NCI-H128 (cell line): ENCODE results near the gene GRAMD1B.
"Not testable (repeated sequence)": the region's sequence is repeated elsewhere in the genome, so short reads cannot be mapped to it uniquely, and the experiment has no call there.

Experiments
- DNase-seq: peaks from one replicate; lab custom pipeline; 2025; ENCODE audit not compliant: unreplicated experiment; lab: John Stamatoyannopoulos, UW

The GRAMD1B gene

DNA sequence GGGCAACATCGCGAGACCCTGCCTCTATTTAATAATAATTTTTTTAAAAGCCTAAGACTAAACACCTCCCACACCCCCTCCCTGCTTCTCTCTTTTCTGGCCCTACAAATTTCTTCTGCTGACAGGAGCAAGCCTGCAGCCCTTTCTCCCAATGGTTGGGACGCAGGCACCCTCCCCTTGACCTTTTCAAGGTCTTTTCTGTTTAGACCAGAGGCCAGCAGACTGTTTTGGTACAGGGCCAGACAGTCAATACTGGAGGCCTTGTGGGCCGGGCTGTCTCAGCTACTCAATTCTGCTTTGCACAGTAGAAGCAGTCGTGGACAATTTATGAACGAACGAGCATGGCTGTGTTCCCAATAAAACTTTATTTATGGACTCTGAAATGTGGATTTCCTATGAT, 132.1 kb downstream of the GRAMD1B start:
- DNase-seq, result no peak

GRCh38 chr11:123562829-123563228, 132.8 kb downstream of the GRAMD1B start:
- no peak for DNase-seq

- no peak for DNase-seq
Observed at GRCh38 chr11:123564221-123564620, 134.2 kb downstream of the GRAMD1B start.

DNA sequence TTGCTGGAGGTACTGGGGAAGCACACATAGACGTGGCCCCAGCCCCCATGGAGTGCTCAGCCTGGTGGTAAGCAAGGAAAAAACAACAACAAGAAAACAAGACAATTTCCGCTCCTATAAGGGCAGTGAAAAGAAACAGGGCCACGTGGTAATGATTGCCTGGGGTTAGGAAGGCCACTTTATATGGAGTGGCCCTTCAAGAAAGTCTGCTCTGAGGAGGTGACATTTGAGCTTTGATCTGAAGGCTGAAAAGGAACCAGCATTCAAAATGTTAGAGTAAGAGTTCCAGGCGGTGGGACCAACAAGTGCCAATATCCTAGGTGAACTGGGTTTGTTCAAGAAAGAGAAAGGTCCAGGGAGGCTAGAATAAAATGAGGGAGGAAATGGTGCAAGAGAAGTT, 136.8 kb downstream of the GRAMD1B start:
- DNase-seq, result no peak

GRCh38 chr11:123567466-123567865, 137.4 kb downstream of the GRAMD1B start:
- no peak for DNase-seq

DNA sequence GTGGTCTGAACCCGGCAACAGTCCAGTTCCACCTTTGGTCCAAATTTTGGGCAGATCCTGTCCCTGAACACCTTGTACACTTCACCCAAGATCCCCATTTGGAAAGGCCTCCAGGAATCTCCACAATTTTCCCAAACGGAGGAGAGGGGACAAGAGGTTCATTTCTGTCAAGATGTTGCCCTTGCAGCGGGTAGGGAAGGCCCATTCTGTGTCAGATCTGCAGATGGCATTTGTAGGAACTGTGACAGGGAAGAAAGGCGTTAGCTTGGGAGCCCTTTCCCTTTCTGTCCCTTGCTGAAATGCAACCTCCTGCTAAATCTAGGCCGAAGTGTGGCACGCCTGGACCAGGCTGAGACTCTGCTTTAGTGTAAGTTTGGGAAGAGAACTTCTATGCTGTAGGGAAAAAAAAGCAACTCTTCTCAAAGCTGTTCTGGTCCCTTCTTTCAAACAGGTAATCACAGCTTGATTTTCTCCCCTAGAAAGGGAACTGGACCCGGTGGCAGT, 138.3 kb downstream of the GRAMD1B start:
- no peak for DNase-seq

GRCh38 chr11:123569393-123569792, 139.3 kb downstream of the GRAMD1B start:
- no peak for DNase-seq

DNA sequence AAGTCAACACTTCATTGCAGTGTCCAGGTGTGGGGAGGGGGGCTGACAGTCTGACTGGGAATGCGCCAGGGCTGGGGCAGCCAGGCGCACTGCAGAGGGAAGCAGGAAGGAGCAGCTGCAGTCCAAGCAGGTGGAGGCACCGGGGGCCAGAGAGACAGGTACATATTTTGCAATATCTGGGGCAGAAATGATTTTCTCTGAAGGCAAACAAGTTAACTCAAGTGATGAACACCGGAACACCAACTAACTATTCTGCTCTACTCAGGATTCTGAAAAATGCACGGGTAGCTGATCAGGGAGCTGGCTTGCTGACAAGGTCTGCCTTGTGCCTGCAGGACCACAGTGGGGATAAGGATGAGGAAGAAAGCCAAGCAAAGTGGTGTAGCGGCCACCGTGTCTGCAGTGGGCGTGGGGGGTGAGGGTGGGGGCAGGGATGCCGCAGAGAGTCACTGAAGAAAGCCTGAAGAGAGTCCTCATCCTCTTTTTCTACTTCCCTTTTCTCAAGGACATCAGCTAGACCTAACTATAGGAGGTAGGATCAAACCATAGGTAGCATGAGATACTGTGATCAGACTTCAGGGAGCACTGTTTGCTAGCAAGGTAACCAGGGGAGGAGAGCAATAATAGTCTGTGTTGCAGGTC, 141.0 kb downstream of the GRAMD1B start:
- DNase-seq, result no peak

- DNase-seq, result not testable (repeated sequence)
Observed at GRCh38 chr11:123572791-123573190, 142.7 kb downstream of the GRAMD1B start.

DNA sequence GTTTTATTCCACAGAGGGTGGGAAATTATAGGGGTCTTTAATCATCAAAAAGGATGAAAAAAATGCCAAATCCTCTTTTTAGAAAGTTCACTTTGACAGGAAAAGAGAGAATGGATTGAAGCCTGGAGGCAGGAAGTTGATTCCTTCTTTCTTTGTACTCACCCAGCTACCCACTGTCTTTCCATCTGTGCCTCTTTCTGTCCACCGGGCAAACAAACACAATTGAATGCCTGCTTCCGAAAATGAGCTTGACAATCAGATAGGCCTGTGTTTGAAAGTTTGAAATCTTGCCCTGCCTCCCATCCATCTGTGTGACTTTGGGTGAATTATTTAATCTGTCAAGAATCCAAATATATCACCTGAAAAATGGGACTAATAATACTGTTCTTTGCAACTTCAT, 143.2 kb downstream of the GRAMD1B start:
- DNase-seq, result no peak

GRCh38 chr11:123575441-123575840, 145.4 kb downstream of the GRAMD1B start:
- no peak for DNase-seq

DNA sequence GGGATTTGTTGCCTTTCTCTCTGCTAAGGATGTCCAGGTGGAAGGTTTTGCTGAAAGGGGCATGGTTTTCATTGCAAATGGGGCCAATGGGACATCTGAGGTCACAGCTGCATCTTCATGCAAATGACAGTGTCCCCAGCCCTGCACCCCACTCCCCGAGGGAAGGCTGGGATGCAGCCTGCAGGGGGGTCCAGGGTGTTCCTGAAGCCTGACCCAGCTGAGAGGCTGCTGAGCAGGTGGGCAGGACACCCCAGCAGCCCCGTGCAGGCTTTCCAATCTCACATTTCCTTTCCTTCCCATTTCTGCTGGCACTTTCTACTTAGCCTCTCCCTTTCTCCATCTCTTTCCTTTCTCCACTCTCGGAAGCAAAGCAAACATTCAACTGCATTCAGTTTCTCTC, 146.0 kb downstream of the GRAMD1B start:
- no peak for DNase-seq

GRCh38 chr11:123576501-123576900, 146.4 kb downstream of the GRAMD1B start:
- DNase-seq, result no peak

DNA sequence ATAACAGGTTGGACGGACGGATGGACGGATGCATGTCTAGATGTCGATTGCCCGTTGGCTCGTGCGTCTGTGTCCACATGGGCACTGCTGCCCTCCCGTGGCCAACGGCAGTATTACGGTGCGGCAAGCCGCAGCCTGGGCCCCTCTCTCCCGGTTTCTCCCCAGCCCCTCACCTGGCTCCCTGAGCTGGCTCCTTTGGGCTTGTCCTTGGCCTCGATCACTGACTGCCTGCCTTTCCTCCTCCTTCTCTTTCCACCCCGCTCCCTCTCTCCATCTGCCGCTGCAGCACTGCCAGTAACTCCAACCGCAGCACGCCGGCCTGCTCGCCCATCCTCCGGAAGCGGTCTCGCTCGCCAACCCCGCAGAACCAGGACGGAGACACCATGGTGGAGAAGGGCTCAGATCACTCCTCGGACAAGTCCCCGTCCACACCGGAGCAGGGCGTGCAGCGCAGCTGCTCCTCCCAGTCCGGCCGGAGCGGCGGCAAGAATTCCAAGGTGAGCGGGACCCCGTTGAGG, 147.1 kb downstream of the GRAMD1B start:
- DNase-seq, result no peak

- DNase-seq, result no peak
Observed at GRCh38 chr11:123578778-123579481, 148.9 kb downstream of the GRAMD1B start.

DNA sequence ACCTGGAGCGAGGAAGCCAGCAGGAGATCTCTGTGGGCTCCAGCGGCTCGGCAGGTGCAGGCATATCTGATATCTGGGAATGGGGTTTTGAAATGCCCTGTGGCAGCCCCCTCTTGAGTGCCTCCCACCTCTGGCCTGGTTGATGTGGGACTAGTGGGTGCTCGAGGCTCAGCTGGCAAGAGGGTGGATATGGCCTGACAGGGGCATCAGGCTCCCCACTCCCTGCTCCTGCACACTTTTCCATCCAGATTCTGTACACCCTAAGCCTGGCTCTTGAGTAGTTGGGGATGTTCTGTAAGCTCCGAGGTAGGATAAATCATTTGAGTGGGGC, 149.4 kb downstream of the GRAMD1B start:
- DNase-seq, result no peak

- no peak for DNase-seq
Observed at GRCh38 chr11:123580137-123580536, 150.1 kb downstream of the GRAMD1B start.

DNA sequence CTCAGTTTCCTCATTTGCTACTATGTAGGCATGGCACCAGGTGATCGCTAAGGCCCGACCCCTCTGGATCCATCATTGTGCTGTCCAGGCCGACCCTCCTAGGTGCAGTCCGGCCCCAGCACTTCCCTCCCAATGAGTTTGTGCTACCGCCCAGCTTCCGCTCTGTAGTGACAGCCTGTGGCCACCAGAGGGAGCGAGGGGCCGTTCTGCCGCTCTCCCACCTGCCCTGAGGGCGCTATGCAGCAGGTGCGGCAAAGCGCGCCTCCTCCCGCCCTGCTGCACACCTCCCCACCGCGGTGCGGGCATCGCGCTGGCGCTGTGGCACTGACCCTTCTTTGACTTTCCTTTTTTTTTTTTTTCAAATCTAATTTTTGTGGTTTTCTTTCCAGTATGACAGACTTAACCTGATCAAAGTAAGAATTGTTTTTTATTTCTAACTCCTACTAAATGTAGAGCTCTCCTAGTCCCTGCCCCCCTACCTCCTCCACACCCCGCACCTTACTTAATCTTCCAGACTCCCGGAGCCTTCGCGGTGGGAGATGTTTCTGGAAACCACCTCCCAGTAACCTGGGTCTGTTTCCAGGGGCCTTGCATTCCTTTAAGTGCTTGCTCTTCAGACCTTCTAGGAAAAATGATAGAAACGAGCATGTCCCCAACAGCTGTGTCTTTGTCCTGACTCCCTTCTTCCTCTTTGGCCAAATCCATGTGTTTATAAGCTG, 150.6 kb downstream of the GRAMD1B start:
- DNase-seq, result peak; percentile 27

- DNase-seq, result no peak
Observed at GRCh38 chr11:123581651-123582399, 151.8 kb downstream of the GRAMD1B start.

GRCh38 chr11:123582992-123583504, 153.0 kb downstream of the GRAMD1B start:
- no peak for DNase-seq

DNA sequence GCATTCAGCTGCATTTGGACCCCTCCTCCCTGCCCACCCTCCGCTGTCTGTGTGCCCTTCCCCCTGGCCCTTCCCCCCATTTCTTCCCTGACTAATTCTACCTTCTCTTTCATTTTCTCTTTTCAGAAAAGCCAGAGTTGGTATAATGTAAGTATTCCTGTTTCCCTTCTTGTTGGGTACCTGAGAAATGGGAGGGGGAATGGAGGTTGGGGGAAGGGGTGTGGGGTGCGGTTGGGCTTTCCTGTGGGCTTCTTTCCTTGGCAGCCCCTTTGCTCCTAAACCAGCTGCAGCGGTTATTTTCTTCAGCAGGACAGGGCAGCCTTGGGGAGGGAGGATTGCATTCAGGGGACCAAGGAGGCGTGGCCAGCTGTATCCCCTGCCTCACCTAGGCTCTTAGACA, 154.1 kb downstream of the GRAMD1B start:
- DNase-seq, result no peak
